ENCODE measurements around the gene SERTAD1. TPM values are rescaled to one million over a fixed set of nuclear protein-coding genes. Genes with fewer than 3 reads are reported as not detected.

Gene SERTAD1
- total and polyA plus RNA-seq, 2 of the 4 experiments (the other 2 are of a cell fraction): 21.1 to 27.4 TPM

DNA sequence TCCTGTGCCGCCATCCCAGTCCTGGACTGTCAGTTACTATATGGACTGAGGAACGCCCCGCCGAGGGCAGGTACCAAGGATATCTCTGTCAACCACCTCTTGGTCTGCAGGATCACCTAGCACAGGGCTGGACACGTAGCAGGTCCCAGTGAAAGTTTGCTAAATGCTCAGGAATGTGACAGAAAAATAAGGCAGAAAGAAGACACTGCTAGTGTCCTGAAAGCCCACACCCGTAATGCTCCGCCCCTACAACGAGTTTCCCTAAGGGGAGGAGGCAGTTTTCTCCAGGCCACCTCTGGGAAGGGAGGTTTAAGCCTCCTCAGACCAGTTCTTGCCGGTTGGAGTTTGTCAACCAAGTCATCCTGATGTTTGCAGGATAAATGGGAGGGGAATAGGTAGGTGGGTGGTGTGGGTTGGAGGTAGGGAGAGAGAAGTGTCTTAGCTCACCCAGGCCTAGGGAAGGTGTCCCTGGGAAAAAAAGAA, 20.0 kb upstream of the SERTAD1 start:
- H2BK5ac ChIP-seq (ENCODE audit: low read depth, low read length, poor library complexity, severe bottlenecking): no peak overlapping the region
- H3K56ac ChIP-seq (ENCODE audit: extremely low read depth, insufficient read depth, low read length): no peak overlapping the region
- no peak overlapping the region for H4K5ac ChIP-seq (ENCODE audit: low read depth, low read length)
- no peak overlapping the region for H3K4me2 ChIP-seq (ENCODE audit: low read depth, low read length)
- no peaks in the 10 kb centered on the region for H3K27me3 ChIP-seq (ENCODE audit: control insufficient read depth, insufficient read depth, low read length)
- no peak overlapping the region for H3K4ac ChIP-seq (ENCODE audit: low read depth, low read length)
- intact Hi-C loops (cut with micrococcal nuclease) (no loop called here), dilution Hi-C loops (cut with HindIII; ENCODE audit: low sequenced_read_pairs, unreplicated experiment) (no loop called here), in situ Hi-C loops (cut with MboI; ENCODE audit: low sequenced_read_pairs) (no loop called here)
- CTCF ChIA-PET: interaction anchor here (0.6 to 1.0 kb wide), 2 partner anchors 18 to 306 kb away, joined by 3 read pairs; no protein-coding TSS in a partner anchor
- H3K4me3 ChIP-seq (ENCODE audit: insufficient read depth, low read depth, low read length): no peak overlapping the region
- no peak for DNase-seq
- H3K79me1 ChIP-seq (ENCODE audit: low read depth in 1 of 2, low read length in 2 of 2): peaks cover 7 to 26% of the 10 kb centered on the region in 2 experiments; a peak in 3 of 4 replicates
- POLR2A ChIA-PET (ENCODE audit: unreplicated experiment): no interaction called here
- ATAC-seq (ENCODE audit: low read depth): no peak
- H3K36me3 ChIP-seq (ENCODE audit: control insufficient read depth, insufficient read depth, low read length): peaks cover 17% of the 10 kb centered on the region
- H3K4me1 ChIP-seq (ENCODE audit: control insufficient read depth, insufficient read depth, low read length): peaks cover 2% of the 10 kb centered on the region
- H3K18ac ChIP-seq (ENCODE audit: low read depth, low read length): no peak overlapping the region
- no peak overlapping the region for H3K23ac ChIP-seq (ENCODE audit: low read depth, low read length)
- TF ChIP-seq MAZ (IDR thresholded peaks at IDR 0.05; ENCODE audit: borderline replicate concordance, low read depth, low read length): no peak
- no peak for TF ChIP-seq MXI1 (IDR thresholded peaks at IDR 0.05; ENCODE audit: borderline replicate concordance, low read depth, low read length)
- TF ChIP-seq BHLHE40 (IDR thresholded peaks at IDR 0.05; ENCODE audit: low read depth, low read length): no peak
- TF ChIP-seq MAFK (IDR thresholded peaks at IDR 0.05; ENCODE audit: low read depth, low read length): no peak
- no peak for TF ChIP-seq CEBPB (IDR thresholded peaks at IDR 0.05; ENCODE audit: low read depth, low read length)
- no peak for TF ChIP-seq RFX5 (IDR thresholded peaks at IDR 0.05; ENCODE audit: low read depth, low read length)
- TF ChIP-seq, protein P1, sequence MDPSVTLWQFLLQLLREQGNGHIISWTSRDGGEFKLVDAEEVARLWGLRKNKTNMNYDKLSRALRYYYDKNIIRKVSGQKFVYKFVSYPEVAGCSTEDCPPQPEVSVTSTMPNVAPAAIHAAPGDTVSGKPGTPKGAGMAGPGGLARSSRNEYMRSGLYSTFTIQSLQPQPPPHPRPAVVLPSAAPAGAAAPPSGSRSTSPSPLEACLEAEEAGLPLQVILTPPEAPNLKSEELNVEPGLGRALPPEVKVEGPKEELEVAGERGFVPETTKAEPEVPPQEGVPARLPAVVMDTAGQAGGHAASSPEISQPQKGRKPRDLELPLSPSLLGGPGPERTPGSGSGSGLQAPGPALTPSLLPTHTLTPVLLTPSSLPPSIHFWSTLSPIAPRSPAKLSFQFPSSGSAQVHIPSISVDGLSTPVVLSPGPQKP (IDR thresholded peaks at IDR 0.05; ENCODE audit: borderline replicate concordance, low read depth, low read length): no peak
- TF ChIP-seq SMC3 (IDR thresholded peaks at IDR 0.05; ENCODE audit: low read depth, low read length): no peak
- no peak for TF ChIP-seq NFE2L2 (IDR thresholded peaks at IDR 0.05; ENCODE audit: low read depth, low read length)
- no peak for TF ChIP-seq FOS (IDR thresholded peaks at IDR 0.05; ENCODE audit: low read depth, low read length)
- no peak for TF ChIP-seq POLR2A (IDR thresholded peaks at IDR 0.05; ENCODE audit: low read depth, low read length)
- TF ChIP-seq RCOR1 (IDR thresholded peaks at IDR 0.05; ENCODE audit: insufficient replicate concordance, low read length): no peak
- no peak for TF ChIP-seq RAD21 (IDR thresholded peaks at IDR 0.05; ENCODE audit: low read length)
- TF ChIP-seq CHD1 (IDR thresholded peaks at IDR 0.05; ENCODE audit: low read depth, low read length): no peak
- no TSS peak for BruUV-seq (replicated peaks)
- no peaks in the 10 kb centered on the region; the same call in 1 of the 2 replicates for H3K9me1 ChIP-seq (ENCODE audit: insufficient read depth, low read length)
- H4K91ac ChIP-seq (ENCODE audit: insufficient read depth, low read depth, low read length): no peak overlapping the region
- 95% methylated on average over 5 of the region's 9 CpGs; no CpG with 5 or more reads in 1 of the 2 experiments for WGBS, 2 experiments (ENCODE audit: extremely low coverage in 2 of 2, insufficient read length in 1 of 2)
- H2BK20ac ChIP-seq (ENCODE audit: low read depth, low read length): no peak overlapping the region
- no peak overlapping the region for H3K14ac ChIP-seq (replicated peaks; ENCODE audit: low read depth, low read length)
- H2AFZ ChIP-seq (replicated peaks; ENCODE audit: low read length, poor library complexity): peak overlapping the region; percentile 61
- peaks cover 23% of the 10 kb centered on the region for H4K20me1 ChIP-seq (ENCODE audit: insufficient read depth, low read length)
- no peak overlapping the region for H3K27ac ChIP-seq (ENCODE audit: insufficient read depth, low read length)
- peak overlapping the region; percentile 86 for H2AK9ac ChIP-seq (replicated peaks; ENCODE audit: low read depth, low read length, poor library complexity)
- H4K8ac ChIP-seq (ENCODE audit: low read depth in 2 of 2, low read length in 2 of 2): peak overlapping the region in 1 of 2 experiments; percentile 9; a peak in 1 of 4 replicates
- H2BK120ac ChIP-seq (ENCODE audit: low read depth, low read length): no peak overlapping the region; the same call in 1 of the 2 replicates
- H3K9ac ChIP-seq (ENCODE audit: low read depth, low read length): no peak overlapping the region
- no peak overlapping the region for H2AK5ac ChIP-seq (ENCODE audit: low read depth, low read length)
- no peak overlapping the region for H2BK15ac ChIP-seq (ENCODE audit: low read depth, low read length)
- no peaks in the 10 kb centered on the region for H3K9me3 ChIP-seq (ENCODE audit: control insufficient read depth, insufficient read depth, low read length)

Data from IMR-90 (cell line).